ENCODE results near the gene AFMID.

AFMID gene

DNA sequence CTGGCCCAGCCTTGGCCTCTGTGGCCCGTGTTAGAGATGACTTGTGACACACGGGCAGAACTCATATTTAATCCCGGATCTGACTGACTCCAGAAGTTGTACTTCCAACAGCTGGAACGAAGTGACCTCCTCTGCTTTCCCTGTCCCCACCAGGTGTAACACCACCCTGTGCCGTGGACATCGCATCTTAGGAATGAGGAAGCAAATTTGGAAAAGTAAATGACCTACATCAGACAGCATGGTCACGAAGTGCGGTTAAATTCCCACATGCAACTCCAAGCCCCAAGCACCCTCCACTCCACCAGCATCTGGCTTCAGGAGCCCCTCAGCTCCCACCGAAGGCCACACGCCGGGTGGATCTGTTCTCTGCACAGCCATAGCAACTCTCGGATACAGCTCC is 3.2 kb upstream of the AFMID start:
- no peaks in the 10 kb centered on the region for H3K9me3 ChIP-seq (ENCODE audit: control insufficient read depth, low read length)
- no peak overlapping the region for H2BK12ac ChIP-seq (ENCODE audit: low read length in 2 of 2)
- no peak for DNase-seq
- H3K4me3 ChIP-seq (ENCODE audit: insufficient read depth in 1 of 2, low read depth in 1 of 2, low read length in 2 of 2): no peak overlapping the region
- H3K4ac ChIP-seq (ENCODE audit: low read depth in 1 of 2, low read length in 2 of 2): no peak overlapping the region
- no peak overlapping the region for H2BK5ac ChIP-seq (ENCODE audit: low read depth, low read length, poor library complexity, severe bottlenecking)
- H4K91ac ChIP-seq (ENCODE audit: low read length): no peak overlapping the region
- H3K14ac ChIP-seq (ENCODE audit: low read length in 2 of 2): no peak overlapping the region
- H3K27me3 ChIP-seq (ENCODE audit: control insufficient read depth in 1 of 2, insufficient read depth in 1 of 2, low read length in 2 of 2): no peaks in the 10 kb centered on the region
- H3K36me3 ChIP-seq (ENCODE audit: control insufficient read depth in 1 of 2, insufficient read depth in 2 of 2, low read depth in 1 of 2, low read length in 2 of 2): no peaks in the 10 kb centered on the region
- no peak overlapping the region for H3K23ac ChIP-seq (ENCODE audit: low read length in 2 of 2)
- no peak overlapping the region for H2BK120ac ChIP-seq (ENCODE audit: low read depth, low read length)
- H3K18ac ChIP-seq (ENCODE audit: low read depth in 1 of 2, low read length in 2 of 2): no peak overlapping the region
- peaks cover 47% of the 10 kb centered on the region for H3K4me1 ChIP-seq (ENCODE audit: control insufficient read depth, insufficient read depth, low read depth, low read length)
- H2AFZ ChIP-seq (ENCODE audit: low read depth, low read length): no peak overlapping the region
- H4K8ac ChIP-seq (ENCODE audit: low read length): peak overlapping the region; percentile 9
- no peak overlapping the region for H3K9ac ChIP-seq (ENCODE audit: low read length)
- no peak overlapping the region for H3K27ac ChIP-seq (ENCODE audit: low read length, poor library complexity, severe bottlenecking)
- H2BK15ac ChIP-seq (ENCODE audit: low read depth, poor library complexity, severe bottlenecking): no peak overlapping the region
- H2AK5ac ChIP-seq (ENCODE audit: low read length, severe bottlenecking): no peak overlapping the region
- H3K79me1 ChIP-seq (replicated peaks; ENCODE audit: low read length, poor library complexity, severe bottlenecking): peaks cover 18% of the 10 kb centered on the region
- H3K4me2 ChIP-seq (ENCODE audit: low read length, poor library complexity, severe bottlenecking): no peak overlapping the region
- 93% methylated on average over 12 of the region's 12 CpGs for WGBS

GRCh38 chr17:78184351-78184750 is 2.8 kb upstream of the AFMID start:
- Histone ChIP-seq H2BK15ac (ENCODE audit: low read depth, poor library complexity, severe bottlenecking) (no peak overlapping the region), H2BK5ac (ENCODE audit: low read depth, low read length, poor library complexity, severe bottlenecking) (no peak overlapping the region), H3K27me3 (ENCODE audit: control insufficient read depth in 1 of 2, insufficient read depth in 1 of 2, low read length in 2 of 2) (no peaks in the 10 kb centered on the region), H3K4me1 (ENCODE audit: control insufficient read depth, insufficient read depth, low read depth, low read length) (peaks cover 43% of the 10 kb centered on the region), H2BK120ac (ENCODE audit: low read depth, low read length) (no peak overlapping the region), H3K36me3 (ENCODE audit: control insufficient read depth in 1 of 2, insufficient read depth in 2 of 2, low read depth in 1 of 2, low read length in 2 of 2) (no peaks in the 10 kb centered on the region), H3K79me1 (replicated peaks; ENCODE audit: low read length, poor library complexity, severe bottlenecking) (peaks cover 18% of the 10 kb centered on the region), H3K4me2 (ENCODE audit: low read length, poor library complexity, severe bottlenecking) (no peak overlapping the region), H2AK5ac (ENCODE audit: low read length, severe bottlenecking) (no peak overlapping the region), H3K9ac (ENCODE audit: low read length) (no peak overlapping the region), H3K4me3 (ENCODE audit: insufficient read depth in 1 of 2, low read depth in 1 of 2, low read length in 2 of 2) (no peak overlapping the region), H2AFZ (ENCODE audit: low read depth, low read length) (no peak overlapping the region), H3K18ac (ENCODE audit: low read depth in 1 of 2, low read length in 2 of 2) (no peak overlapping the region), H4K8ac (ENCODE audit: low read length) (peak overlapping the region; percentile 9), H3K23ac (ENCODE audit: low read length in 2 of 2) (no peak overlapping the region), H2BK12ac (ENCODE audit: low read length in 2 of 2) (no peak overlapping the region), H3K9me3 (ENCODE audit: control insufficient read depth, low read length) (no peaks in the 10 kb centered on the region), H3K14ac (ENCODE audit: low read length in 2 of 2) (no peak overlapping the region), H4K91ac (ENCODE audit: low read length) (no peak overlapping the region), H3K4ac (ENCODE audit: low read depth in 1 of 2, low read length in 2 of 2) (no peak overlapping the region), H3K27ac (ENCODE audit: low read length, poor library complexity, severe bottlenecking) (no peak overlapping the region)
- WGBS: 91% methylated on average over 10 of the region's 10 CpGs
- DNase-seq: no peak

- no peak overlapping the region for H4K91ac ChIP-seq (ENCODE audit: low read length)
- no peak overlapping the region for H2AK5ac ChIP-seq (ENCODE audit: low read length, severe bottlenecking)
- peak overlapping the region; percentile 6 for H3K4me2 ChIP-seq (ENCODE audit: low read length, poor library complexity, severe bottlenecking)
- no peak overlapping the region for H2BK15ac ChIP-seq (ENCODE audit: low read depth, poor library complexity, severe bottlenecking)
- H2BK5ac ChIP-seq (ENCODE audit: low read depth, low read length, poor library complexity, severe bottlenecking): no peak overlapping the region
- no peak overlapping the region for H3K4me3 ChIP-seq (ENCODE audit: insufficient read depth in 1 of 2, low read depth in 1 of 2, low read length in 2 of 2)
- no peaks in the 10 kb centered on the region for H3K9me3 ChIP-seq (ENCODE audit: control insufficient read depth, low read length)
- H3K18ac ChIP-seq (ENCODE audit: low read depth in 1 of 2, low read length in 2 of 2): no peak overlapping the region
- H3K23ac ChIP-seq (ENCODE audit: low read length in 2 of 2): no peak overlapping the region
- peaks cover 18% of the 10 kb centered on the region for H3K79me1 ChIP-seq (replicated peaks; ENCODE audit: low read length, poor library complexity, severe bottlenecking)
- no peaks in the 10 kb centered on the region for H3K27me3 ChIP-seq (ENCODE audit: control insufficient read depth in 1 of 2, insufficient read depth in 1 of 2, low read length in 2 of 2)
- H2AFZ ChIP-seq (ENCODE audit: low read depth, low read length): no peak overlapping the region
- no peak overlapping the region for H3K4ac ChIP-seq (ENCODE audit: low read depth in 1 of 2, low read length in 2 of 2)
- peak overlapping the region; percentile 10 for H4K8ac ChIP-seq (ENCODE audit: low read length)
- no peak overlapping the region for H3K9ac ChIP-seq (ENCODE audit: low read length)
- peak; percentile 18 for DNase-seq
- no peak overlapping the region for H2BK12ac ChIP-seq (ENCODE audit: low read length in 2 of 2)
- H3K4me1 ChIP-seq (ENCODE audit: control insufficient read depth, insufficient read depth, low read depth, low read length): peaks cover 38% of the 10 kb centered on the region
- H3K36me3 ChIP-seq (ENCODE audit: control insufficient read depth in 1 of 2, insufficient read depth in 2 of 2, low read depth in 1 of 2, low read length in 2 of 2): no peaks in the 10 kb centered on the region
- 93% methylated on average over 3 of the region's 9 CpGs for WGBS
- no peak overlapping the region for H3K14ac ChIP-seq (ENCODE audit: low read length in 2 of 2)
- H2BK120ac ChIP-seq (ENCODE audit: low read depth, low read length): no peak overlapping the region
- peak overlapping the region; percentile 2 for H3K27ac ChIP-seq (ENCODE audit: low read length, poor library complexity, severe bottlenecking)
These were observed 2.3 kb upstream of the AFMID start for GRCh38 chr17:78184868-78185267.

GRCh38 chr17:78185981-78186691 is 1.0 kb upstream of the AFMID start:
- Histone ChIP-seq H2BK12ac (ENCODE audit: low read length in 2 of 2) (no peak overlapping the region), H3K9me3 (ENCODE audit: control insufficient read depth, low read length) (no peaks in the 10 kb centered on the region), H3K4me3 (ENCODE audit: insufficient read depth in 1 of 2, low read depth in 1 of 2, low read length in 2 of 2) (peak overlapping the region in 1 of 2 experiments; percentile 87), H3K4ac (ENCODE audit: low read depth in 1 of 2, low read length in 2 of 2) (no peak overlapping the region), H2AFZ (ENCODE audit: low read depth, low read length) (no peak overlapping the region), H3K4me1 (ENCODE audit: control insufficient read depth, insufficient read depth, low read depth, low read length) (peaks cover 43% of the 10 kb centered on the region), H3K27me3 (ENCODE audit: control insufficient read depth in 1 of 2, insufficient read depth in 1 of 2, low read length in 2 of 2) (no peaks in the 10 kb centered on the region), H4K8ac (ENCODE audit: low read length) (peak overlapping the region; percentile 82), H3K9ac (ENCODE audit: low read length) (peak overlapping the region; percentile 24), H3K14ac (ENCODE audit: low read length in 2 of 2) (no peak overlapping the region), H3K36me3 (ENCODE audit: control insufficient read depth in 1 of 2, insufficient read depth in 2 of 2, low read depth in 1 of 2, low read length in 2 of 2) (peaks cover 4 to 11% of the 10 kb centered on the region in 2 experiments), H3K79me1 (replicated peaks; ENCODE audit: low read length, poor library complexity, severe bottlenecking) (peaks cover 25% of the 10 kb centered on the region), H3K18ac (ENCODE audit: low read depth in 1 of 2, low read length in 2 of 2) (no peak overlapping the region), H3K4me2 (ENCODE audit: low read length, poor library complexity, severe bottlenecking) (no peak overlapping the region), H4K91ac (ENCODE audit: low read length) (no peak overlapping the region), H3K27ac (ENCODE audit: low read length, poor library complexity, severe bottlenecking) (no peak overlapping the region), H3K23ac (ENCODE audit: low read length in 2 of 2) (no peak overlapping the region), H2BK5ac (ENCODE audit: low read depth, low read length, poor library complexity, severe bottlenecking) (no peak overlapping the region), H2BK15ac (ENCODE audit: low read depth, poor library complexity, severe bottlenecking) (no peak overlapping the region), H2AK5ac (ENCODE audit: low read length, severe bottlenecking) (peak overlapping the region; percentile 52), H2BK120ac (ENCODE audit: low read depth, low read length) (no peak overlapping the region)
- 50% methylated on average over 10 of the region's 10 CpGs for WGBS
- peak; percentile 18 for DNase-seq
